Measurements from ENCODE around the gene NACC2.

The NACC2 gene

GRCh38 chr9:136050701-136051452, 44.2 kb downstream of the NACC2 start:
- DNase-seq: no peak
- Histone ChIP-seq H3F3A (ENCODE audit: insufficient read depth, low read length) (no peaks in the 10 kb centered on the region), H3K27ac (ENCODE audit: low read length) (no peak overlapping the region), H3K4me3 (ENCODE audit: low read length) (no peak overlapping the region), H3K9ac (ENCODE audit: low read length) (no peak overlapping the region), H3K79me2 (ENCODE audit: low read length) (no peaks in the 10 kb centered on the region), H3K4me1 (ENCODE audit: low read length) (no peaks in the 10 kb centered on the region), H3K36me3 (replicated peaks; ENCODE audit: insufficient read depth, low read length) (no peaks in the 10 kb centered on the region), H3K9me2 (replicated peaks; ENCODE audit: insufficient read depth, low read length) (no peaks in the 10 kb centered on the region), H3K9me3 (replicated peaks; ENCODE audit: insufficient read depth, low read length) (no peaks in the 10 kb centered on the region), H2AFZ (ENCODE audit: low read length) (no peak overlapping the region), H3K4me2 (ENCODE audit: low read depth, low read length) (no peak overlapping the region), H4K20me1 (ENCODE audit: insufficient read depth, low read length) (no peaks in the 10 kb centered on the region), H3K27me3 (replicated peaks; ENCODE audit: insufficient read depth, low read length) (peaks cover 96% of the 10 kb centered on the region)
- no peak for TF ChIP-seq EZH2phosphoT487 (IDR thresholded peaks at IDR 0.05; ENCODE audit: low read length)
- no peak for TF ChIP-seq EZH2 (optimal IDR thresholded peaks at IDR 0.05; ENCODE audit: low read depth, low read length)
- no peak for TF ChIP-seq CTCF (IDR thresholded peaks at IDR 0.05; ENCODE audit: low read length)

DNA sequence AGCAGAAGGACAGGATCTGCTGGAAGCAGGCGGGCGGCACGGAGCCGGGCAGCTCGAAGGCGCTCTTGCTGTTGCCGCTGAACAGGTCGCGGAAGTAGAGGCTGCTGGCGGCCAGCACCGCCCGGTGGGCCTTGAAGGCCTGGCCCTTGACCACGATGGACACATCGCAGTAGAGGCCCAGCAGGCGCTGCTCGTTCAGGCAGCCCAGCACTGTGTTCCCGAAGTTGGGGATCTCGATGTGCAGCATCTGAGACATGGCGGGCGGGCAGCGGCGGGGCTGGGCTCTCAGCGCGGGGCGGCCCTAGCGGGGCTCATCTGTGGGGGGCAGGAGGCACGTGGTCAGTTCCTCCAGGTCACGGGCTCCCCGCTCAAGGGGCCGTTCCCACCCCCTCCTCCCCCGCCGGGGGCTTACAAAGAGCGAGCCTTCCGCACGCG, 44.8 kb downstream of the NACC2 start:
- Histone ChIP-seq H3F3A (ENCODE audit: insufficient read depth, low read length) (no peaks in the 10 kb centered on the region), H3K9me2 (replicated peaks; ENCODE audit: insufficient read depth, low read length) (no peaks in the 10 kb centered on the region), H3K79me2 (ENCODE audit: low read length) (no peaks in the 10 kb centered on the region), H3K27me3 (replicated peaks; ENCODE audit: insufficient read depth, low read length) (peaks cover 96% of the 10 kb centered on the region), H3K36me3 (replicated peaks; ENCODE audit: insufficient read depth, low read length) (no peaks in the 10 kb centered on the region), H3K9ac (ENCODE audit: low read length) (no peak overlapping the region), H4K20me1 (ENCODE audit: insufficient read depth, low read length) (no peaks in the 10 kb centered on the region), H3K27ac (ENCODE audit: low read length) (no peak overlapping the region), H3K4me3 (ENCODE audit: low read length) (no peak overlapping the region), H2AFZ (ENCODE audit: low read length) (no peak overlapping the region), H3K9me3 (replicated peaks; ENCODE audit: insufficient read depth, low read length) (no peaks in the 10 kb centered on the region), H3K4me1 (ENCODE audit: low read length) (no peaks in the 10 kb centered on the region), H3K4me2 (ENCODE audit: low read depth, low read length) (no peak overlapping the region)
- TF ChIP-seq CTCF (IDR thresholded peaks at IDR 0.05; ENCODE audit: low read length): no peak
- no peak for TF ChIP-seq EZH2phosphoT487 (IDR thresholded peaks at IDR 0.05; ENCODE audit: low read length)
- no peak for TF ChIP-seq EZH2 (optimal IDR thresholded peaks at IDR 0.05; ENCODE audit: low read depth, low read length)
- no peak for DNase-seq

- H3K36me3 ChIP-seq (replicated peaks; ENCODE audit: insufficient read depth, low read length): no peaks in the 10 kb centered on the region
- DNase-seq: no peak
- no peak overlapping the region for H3K9ac ChIP-seq (ENCODE audit: low read length)
- H3K9me3 ChIP-seq (replicated peaks; ENCODE audit: insufficient read depth, low read length): no peaks in the 10 kb centered on the region
- H3F3A ChIP-seq (ENCODE audit: insufficient read depth, low read length): no peaks in the 10 kb centered on the region
- H3K4me2 ChIP-seq (ENCODE audit: low read depth, low read length): no peak overlapping the region
- no peaks in the 10 kb centered on the region for H3K79me2 ChIP-seq (ENCODE audit: low read length)
- no peaks in the 10 kb centered on the region for H3K4me1 ChIP-seq (ENCODE audit: low read length)
- H3K9me2 ChIP-seq (replicated peaks; ENCODE audit: insufficient read depth, low read length): no peaks in the 10 kb centered on the region
- no peak overlapping the region for H2AFZ ChIP-seq (ENCODE audit: low read length)
- H3K4me3 ChIP-seq (ENCODE audit: low read length): no peak overlapping the region
- no peak overlapping the region for H3K27ac ChIP-seq (ENCODE audit: low read length)
- TF ChIP-seq EZH2phosphoT487 (IDR thresholded peaks at IDR 0.05; ENCODE audit: low read length) (no peak), EZH2 (optimal IDR thresholded peaks at IDR 0.05; ENCODE audit: low read depth, low read length) (no peak), CTCF (IDR thresholded peaks at IDR 0.05; ENCODE audit: low read length) (no peak)
- no peaks in the 10 kb centered on the region for H4K20me1 ChIP-seq (ENCODE audit: insufficient read depth, low read length)
- H3K27me3 ChIP-seq (replicated peaks; ENCODE audit: insufficient read depth, low read length): peaks cover 96% of the 10 kb centered on the region
Observed at GRCh38 chr9:136049491-136050265, 45.4 kb downstream of the NACC2 start.

All from MM.1S (cell line).